ENCODE measurements around the gene HSPA12B. TPM values are rescaled to one million over a fixed set of nuclear protein-coding genes. Genes with fewer than 3 reads are reported as not detected.

The HSPA12B gene
- total and polyA plus RNA-seq, 2 of the 13 experiments (the other 11 are each of a cell fraction or from before 2014, with no cell fraction given): 0.01 TPM; not detected in 1

- no peak for TF ChIP-seq ZBTB8A (CRISPR knock-in tag; IDR thresholded peaks at IDR 0.05; ENCODE audit: borderline replicate concordance, low read depth)
- TF ChIP-seq, protein P1, sequence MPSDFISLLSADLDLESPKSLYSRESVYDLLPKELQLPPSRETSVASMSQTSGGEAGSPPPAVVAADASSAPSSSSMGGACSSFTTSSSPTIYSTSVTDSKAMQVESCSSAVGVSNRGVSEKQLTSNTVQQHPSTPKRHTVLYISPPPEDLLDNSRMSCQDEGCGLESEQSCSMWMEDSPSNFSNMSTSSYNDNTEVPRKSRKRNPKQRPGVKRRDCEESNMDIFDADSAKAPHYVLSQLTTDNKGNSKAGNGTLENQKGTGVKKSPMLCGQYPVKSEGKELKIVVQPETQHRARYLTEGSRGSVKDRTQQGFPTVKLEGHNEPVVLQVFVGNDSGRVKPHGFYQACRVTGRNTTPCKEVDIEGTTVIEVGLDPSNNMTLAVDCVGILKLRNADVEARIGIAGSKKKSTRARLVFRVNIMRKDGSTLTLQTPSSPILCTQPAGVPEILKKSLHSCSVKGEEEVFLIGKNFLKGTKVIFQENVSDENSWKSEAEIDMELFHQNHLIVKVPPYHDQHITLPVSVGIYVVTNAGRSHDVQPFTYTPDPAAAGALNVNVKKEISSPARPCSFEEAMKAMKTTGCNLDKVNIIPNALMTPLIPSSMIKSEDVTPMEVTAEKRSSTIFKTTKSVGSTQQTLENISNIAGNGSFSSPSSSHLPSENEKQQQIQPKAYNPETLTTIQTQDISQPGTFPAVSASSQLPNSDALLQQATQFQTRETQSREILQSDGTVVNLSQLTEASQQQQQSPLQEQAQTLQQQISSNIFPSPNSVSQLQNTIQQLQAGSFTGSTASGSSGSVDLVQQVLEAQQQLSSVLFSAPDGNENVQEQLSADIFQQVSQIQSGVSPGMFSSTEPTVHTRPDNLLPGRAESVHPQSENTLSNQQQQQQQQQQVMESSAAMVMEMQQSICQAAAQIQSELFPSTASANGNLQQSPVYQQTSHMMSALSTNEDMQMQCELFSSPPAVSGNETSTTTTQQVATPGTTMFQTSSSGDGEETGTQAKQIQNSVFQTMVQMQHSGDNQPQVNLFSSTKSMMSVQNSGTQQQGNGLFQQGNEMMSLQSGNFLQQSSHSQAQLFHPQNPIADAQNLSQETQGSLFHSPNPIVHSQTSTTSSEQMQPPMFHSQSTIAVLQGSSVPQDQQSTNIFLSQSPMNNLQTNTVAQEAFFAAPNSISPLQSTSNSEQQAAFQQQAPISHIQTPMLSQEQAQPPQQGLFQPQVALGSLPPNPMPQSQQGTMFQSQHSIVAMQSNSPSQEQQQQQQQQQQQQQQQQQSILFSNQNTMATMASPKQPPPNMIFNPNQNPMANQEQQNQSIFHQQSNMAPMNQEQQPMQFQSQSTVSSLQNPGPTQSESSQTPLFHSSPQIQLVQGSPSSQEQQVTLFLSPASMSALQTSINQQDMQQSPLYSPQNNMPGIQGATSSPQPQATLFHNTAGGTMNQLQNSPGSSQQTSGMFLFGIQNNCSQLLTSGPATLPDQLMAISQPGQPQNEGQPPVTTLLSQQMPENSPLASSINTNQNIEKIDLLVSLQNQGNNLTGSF (CRISPR knock-in tag; IDR thresholded peaks at IDR 0.05): no peak
- TF ChIP-seq ZNF281 (CRISPR knock-in tag; IDR thresholded peaks at IDR 0.05; ENCODE audit: borderline replicate concordance): no peak
- no peak for TF ChIP-seq PAXIP1 (CRISPR knock-in tag; conservative IDR thresholded peaks at IDR 0.05)
- TF ChIP-seq TGIF2 (CRISPR knock-in tag; IDR thresholded peaks at IDR 0.05): no peak
- TF ChIP-seq KDM1A (CRISPR knock-in tag; IDR thresholded peaks at IDR 0.05): no peak
- peak; percentile 5; the same call in 1 of the 2 replicates for TF ChIP-seq ZNF891 (CRISPR knock-in tag; IDR thresholded peaks at IDR 0.05)
- TF ChIP-seq, protein P2, sequence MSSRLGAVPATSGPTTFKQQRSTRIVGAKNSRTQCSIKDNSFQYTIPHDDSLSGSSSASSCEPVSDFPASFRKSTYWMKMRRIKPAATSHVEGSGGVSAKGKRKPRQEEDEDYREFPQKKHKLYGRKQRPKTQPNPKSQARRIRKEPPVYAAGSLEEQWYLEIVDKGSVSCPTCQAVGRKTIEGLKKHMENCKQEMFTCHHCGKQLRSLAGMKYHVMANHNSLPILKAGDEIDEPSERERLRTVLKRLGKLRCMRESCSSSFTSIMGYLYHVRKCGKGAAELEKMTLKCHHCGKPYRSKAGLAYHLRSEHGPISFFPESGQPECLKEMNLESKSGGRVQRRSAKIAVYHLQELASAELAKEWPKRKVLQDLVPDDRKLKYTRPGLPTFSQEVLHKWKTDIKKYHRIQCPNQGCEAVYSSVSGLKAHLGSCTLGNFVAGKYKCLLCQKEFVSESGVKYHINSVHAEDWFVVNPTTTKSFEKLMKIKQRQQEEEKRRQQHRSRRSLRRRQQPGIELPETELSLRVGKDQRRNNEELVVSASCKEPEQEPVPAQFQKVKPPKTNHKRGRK (CRISPR knock-in tag; IDR thresholded peaks at IDR 0.05): no peak
- TF ChIP-seq ETS1 (CRISPR knock-in tag; IDR thresholded peaks at IDR 0.05): no peak
- no peak for TF ChIP-seq REL (CRISPR knock-in tag; conservative IDR thresholded peaks at IDR 0.05)
- TF ChIP-seq ZNF720 (CRISPR knock-in tag; IDR thresholded peaks at IDR 0.05): no peak
- TF ChIP-seq ZKSCAN5 (CRISPR knock-in tag; IDR thresholded peaks at IDR 0.05): no peak
- TF ChIP-seq MIXL1 (CRISPR knock-in tag; IDR thresholded peaks at IDR 0.05): no peak
- no peak for TF ChIP-seq FOSL1 (CRISPR knock-in tag; IDR thresholded peaks at IDR 0.05; ENCODE audit: borderline replicate concordance)
- TF ChIP-seq AHR (CRISPR knock-in tag; IDR thresholded peaks at IDR 0.05): no peak
- no peak for TF ChIP-seq ZFY (CRISPR knock-in tag; IDR thresholded peaks at IDR 0.05)
- TF ChIP-seq ATAD3A (CRISPR knock-in tag; IDR thresholded peaks at IDR 0.05): no peak
Measured at GRCh38 chr20:3777381-3777715, 44.9 kb downstream of the HSPA12B start (continued).

All from HepG2 (cell line).